HK-2 (cell line): ENCODE results near the gene NPR3.
"Not testable (repeated sequence)": the region's sequence is repeated elsewhere in the genome, so short reads cannot be mapped to it uniquely, and the experiment has no call there.

ENCODE experiments used
- DNase-seq: peaks from one replicate; pipeline ENCODE4 v3.0.0-alpha.2; 2018; ENCODE audit not compliant: unreplicated experiment

Gene NPR3

GRCh38 chr5:32767948-32768467, 56.9 kb downstream of the NPR3 start:
- peak; percentile 35 for DNase-seq

- DNase-seq: no peak
These were observed 58.6 kb downstream of the NPR3 start for GRCh38 chr5:32769711-32770110.

- DNase-seq: no peak
These were observed 59.3 kb downstream of the NPR3 start for GRCh38 chr5:32770444-32770843.

GRCh38 chr5:32771037-32771436, 59.9 kb downstream of the NPR3 start:
- DNase-seq: no peak

- no peak for DNase-seq
These were observed 62.8 kb downstream of the NPR3 start for GRCh38 chr5:32773944-32774343.

GRCh38 chr5:32776200-32776599, 65.1 kb downstream of the NPR3 start:
- no peak for DNase-seq

GRCh38 chr5:32777222-32777621, 66.1 kb downstream of the NPR3 start:
- DNase-seq: no peak

GRCh38 chr5:32777733-32778132, 66.6 kb downstream of the NPR3 start:
- no peak for DNase-seq

GRCh38 chr5:32778403-32778802, 67.3 kb downstream of the NPR3 start:
- no peak for DNase-seq

GRCh38 chr5:32779754-32780415, 68.8 kb downstream of the NPR3 start:
- no peak for DNase-seq

GRCh38 chr5:32780508-32780919, 69.4 kb downstream of the NPR3 start:
- DNase-seq: no peak

- DNase-seq: no peak
These were observed 72.5 kb downstream of the NPR3 start for GRCh38 chr5:32783661-32784060.

- DNase-seq: no peak
These were observed 74.6 kb downstream of the NPR3 start for GRCh38 chr5:32785611-32786254.

GRCh38 chr5:32786311-32786710, 75.2 kb downstream of the NPR3 start:
- DNase-seq: no peak

GRCh38 chr5:32790411-32790951, 79.4 kb downstream of the NPR3 start:
- DNase-seq: no peak

GRCh38 chr5:32791536-32792243, 80.6 kb downstream of the NPR3 start:
- no peak for DNase-seq

GRCh38 chr5:32794086-32794485, 83.0 kb downstream of the NPR3 start:
- DNase-seq: no peak

GRCh38 chr5:32802764-32803163, 91.6 kb downstream of the NPR3 start:
- DNase-seq: no peak

GRCh38 chr5:32803656-32804055, 92.5 kb downstream of the NPR3 start:
- no peak for DNase-seq

- DNase-seq: not testable (repeated sequence)
These were observed 94.3 kb downstream of the NPR3 start for GRCh38 chr5:32805462-32805861.

- DNase-seq: no peak
These were observed 95.0 kb downstream of the NPR3 start for GRCh38 chr5:32805971-32806638.

- DNase-seq: no peak
These were observed 97.7 kb downstream of the NPR3 start for GRCh38 chr5:32808783-32809182.
